Measurements from ENCODE around the gene TRIM62.

The TRIM62 gene

DNA sequence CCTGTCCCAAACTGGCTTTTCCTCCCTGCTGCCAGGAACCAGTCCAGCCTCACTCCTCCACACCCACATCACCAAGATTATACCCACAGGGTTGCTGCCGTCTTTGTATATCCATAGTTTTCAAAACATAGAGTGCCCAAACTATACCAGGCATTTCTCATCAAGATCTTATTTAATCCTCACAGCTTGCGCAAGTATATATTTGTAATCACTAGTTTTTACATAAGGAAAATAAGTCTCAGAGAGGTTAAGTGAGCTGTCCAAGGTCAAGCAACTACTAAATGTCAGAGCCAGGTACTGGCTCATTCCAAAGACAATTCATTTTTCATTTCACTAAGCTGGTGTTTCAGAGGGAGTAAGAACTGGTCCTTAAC is 39.5 kb upstream of the TRIM62 start:
- Histone ChIP-seq H3K79me2 (ENCODE audit: control insufficient read depth, insufficient read depth, low read length) (no peaks in the 10 kb centered on the region), H3K27me3 (ENCODE audit: insufficient read depth, low read length, poor library complexity) (no peaks in the 10 kb centered on the region), H3K9ac (ENCODE audit: low read length) (no peak overlapping the region), H3K4me3 (ENCODE audit: low read length) (no peak overlapping the region), H3K27ac (ENCODE audit: low read depth, low read length) (no peak overlapping the region), H2BK120ac (ENCODE audit: low read depth, low read length) (no peak overlapping the region), H2BK5ac (ENCODE audit: low read length) (no peak overlapping the region), H2BK15ac (replicated peaks; ENCODE audit: low read depth) (no peak overlapping the region), H3K18ac (ENCODE audit: low read length) (no peak overlapping the region), H4K8ac (ENCODE audit: low read depth, low read length) (no peak overlapping the region), H3K36me3 (ENCODE audit: control insufficient read depth, insufficient read depth, low read length) (no peaks in the 10 kb centered on the region), H4K5ac (ENCODE audit: low read length) (no peak overlapping the region), H3K79me1 (ENCODE audit: low read length) (no peaks in the 10 kb centered on the region), H2AK5ac (ENCODE audit: low read length) (no peak overlapping the region), H3K4ac (ENCODE audit: low read depth, low read length) (no peak overlapping the region), H3K4me1 (ENCODE audit: control insufficient read depth, low read depth, low read length) (no peaks in the 10 kb centered on the region), H3K23ac (ENCODE audit: low read length) (no peak overlapping the region), H3K56ac (ENCODE audit: low read length) (no peak overlapping the region), H3K4me2 (ENCODE audit: low read length) (no peak overlapping the region)
- no CpG with 5 or more reads among the region's 2 CpGs for WGBS (ENCODE audit: extremely low coverage, insufficient coverage, low lambda C conversion rate)
- no peak for DNase-seq

- Histone ChIP-seq H4K8ac (ENCODE audit: low read depth, low read length) (no peak overlapping the region), H2AK5ac (ENCODE audit: low read length) (no peak overlapping the region), H3K4ac (ENCODE audit: low read depth, low read length) (no peak overlapping the region), H3K27me3 (ENCODE audit: insufficient read depth, low read length, poor library complexity) (no peaks in the 10 kb centered on the region), H2BK15ac (replicated peaks; ENCODE audit: low read depth) (no peak overlapping the region), H3K23ac (ENCODE audit: low read length) (no peak overlapping the region), H2BK5ac (ENCODE audit: low read length) (no peak overlapping the region), H3K36me3 (ENCODE audit: control insufficient read depth, insufficient read depth, low read length) (no peaks in the 10 kb centered on the region), H3K4me3 (ENCODE audit: low read length) (no peak overlapping the region), H2BK120ac (ENCODE audit: low read depth, low read length) (no peak overlapping the region), H4K5ac (ENCODE audit: low read length) (no peak overlapping the region), H3K4me1 (ENCODE audit: control insufficient read depth, low read depth, low read length) (no peaks in the 10 kb centered on the region), H3K79me2 (ENCODE audit: control insufficient read depth, insufficient read depth, low read length) (no peaks in the 10 kb centered on the region), H3K27ac (ENCODE audit: low read depth, low read length) (no peak overlapping the region), H3K4me2 (ENCODE audit: low read length) (no peak overlapping the region), H3K9ac (ENCODE audit: low read length) (no peak overlapping the region), H3K79me1 (ENCODE audit: low read length) (no peaks in the 10 kb centered on the region), H3K18ac (ENCODE audit: low read length) (no peak overlapping the region), H3K56ac (ENCODE audit: low read length) (peak overlapping the region; percentile 22)
- DNase-seq, result peak; percentile 73
- no CpG with 5 or more reads among the region's 12 CpGs for WGBS (ENCODE audit: extremely low coverage, insufficient coverage, low lambda C conversion rate)
These were observed 39.0 kb upstream of the TRIM62 start for GRCh38 chr1:33220676-33221384.

DNA sequence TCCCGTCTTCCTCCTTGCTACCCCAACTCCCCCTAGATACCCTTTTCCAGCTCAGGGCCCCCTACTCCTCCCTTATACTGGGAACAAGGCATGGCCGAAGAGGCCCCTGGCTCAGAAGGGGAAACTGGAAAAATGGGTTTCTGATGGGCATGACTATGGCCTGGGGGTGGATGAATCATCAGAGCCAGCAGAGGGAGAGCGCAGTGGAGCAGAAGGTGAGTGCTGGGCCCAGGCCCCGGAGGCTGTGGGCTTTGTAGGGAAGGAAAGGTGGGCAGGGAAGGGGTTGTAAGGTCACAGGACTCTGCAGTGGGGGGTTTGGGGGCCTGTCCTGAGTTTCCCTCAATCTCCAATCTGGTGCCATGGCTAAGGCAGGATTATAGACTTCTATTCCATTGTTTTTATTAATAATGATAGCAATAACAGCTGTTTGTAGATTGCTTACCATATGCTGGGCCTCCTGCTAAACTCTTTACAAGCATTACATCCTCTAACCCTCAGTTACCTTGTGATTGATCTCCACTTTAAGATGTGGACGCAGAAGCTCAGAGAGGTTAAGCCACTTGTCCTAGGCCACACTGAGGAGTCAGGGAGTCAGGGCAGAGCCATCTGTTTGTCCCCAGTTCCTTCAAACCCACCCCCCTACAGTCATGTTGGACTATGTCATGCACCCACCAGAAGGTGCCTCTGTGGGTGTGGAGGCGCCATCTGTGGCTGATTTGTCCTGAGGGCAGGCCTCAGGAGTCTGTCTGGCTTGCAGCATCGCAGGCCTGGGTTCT is 38.2 kb upstream of the TRIM62 start:
- no peak overlapping the region for H3K27ac ChIP-seq (ENCODE audit: low read depth, low read length)

DNA sequence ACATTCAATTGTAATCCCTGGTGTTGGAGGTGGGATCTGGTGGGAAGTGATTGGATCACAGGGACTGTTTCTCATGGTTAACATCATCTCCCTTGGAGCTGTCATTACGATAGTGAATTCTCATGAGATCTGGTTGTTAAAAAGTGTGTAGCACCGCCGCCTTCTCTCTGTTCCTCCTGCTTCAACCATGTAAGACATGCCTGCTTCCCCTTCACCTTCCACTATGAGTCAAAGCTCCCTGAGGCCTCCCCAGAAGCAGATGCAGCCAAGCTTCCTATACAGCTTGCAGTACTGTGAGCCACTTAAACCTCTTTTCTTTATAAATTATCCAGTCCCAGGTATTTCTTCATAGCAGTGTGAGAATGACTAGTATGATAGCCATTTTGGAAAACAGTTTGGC is 30.1 kb upstream of the TRIM62 start:
- Histone ChIP-seq H3K4me3 (ENCODE audit: low read length) (no peak overlapping the region), H3K79me1 (ENCODE audit: low read length) (no peaks in the 10 kb centered on the region), H3K27me3 (ENCODE audit: insufficient read depth, low read length, poor library complexity) (no peaks in the 10 kb centered on the region), H3K9ac (ENCODE audit: low read length) (no peak overlapping the region), H2BK15ac (replicated peaks; ENCODE audit: low read depth) (no peak overlapping the region), H2AK5ac (ENCODE audit: low read length) (no peak overlapping the region), H3K79me2 (ENCODE audit: control insufficient read depth, insufficient read depth, low read length) (no peaks in the 10 kb centered on the region), H3K56ac (ENCODE audit: low read length) (no peak overlapping the region), H3K36me3 (ENCODE audit: control insufficient read depth, insufficient read depth, low read length) (no peaks in the 10 kb centered on the region), H3K18ac (ENCODE audit: low read length) (no peak overlapping the region), H3K4me2 (ENCODE audit: low read length) (no peak overlapping the region), H3K4me1 (ENCODE audit: control insufficient read depth, low read depth, low read length) (no peaks in the 10 kb centered on the region), H3K23ac (ENCODE audit: low read length) (no peak overlapping the region), H2BK5ac (ENCODE audit: low read length) (no peak overlapping the region), H4K8ac (ENCODE audit: low read depth, low read length) (no peak overlapping the region), H4K5ac (ENCODE audit: low read length) (no peak overlapping the region), H3K27ac (ENCODE audit: low read depth, low read length) (no peak overlapping the region), H2BK120ac (ENCODE audit: low read depth, low read length) (no peak overlapping the region), H3K4ac (ENCODE audit: low read depth, low read length) (no peak overlapping the region)
- no peak for DNase-seq
- WGBS (ENCODE audit: extremely low coverage, insufficient coverage, low lambda C conversion rate), result no CpG with 5 or more reads among the region's 3 CpGs

More for the DNA sequence above, 38.2 kb upstream of the TRIM62 start:
- Histone ChIP-seq H2AK5ac (ENCODE audit: low read length) (no peak overlapping the region), H3K56ac (ENCODE audit: low read length) (peak overlapping the region; percentile 22), H3K4ac (ENCODE audit: low read depth, low read length) (no peak overlapping the region), H4K8ac (ENCODE audit: low read depth, low read length) (no peak overlapping the region), H3K9ac (ENCODE audit: low read length) (no peak overlapping the region), H3K79me1 (ENCODE audit: low read length) (no peaks in the 10 kb centered on the region), H3K4me3 (ENCODE audit: low read length) (no peak overlapping the region), H2BK5ac (ENCODE audit: low read length) (no peak overlapping the region), H3K79me2 (ENCODE audit: control insufficient read depth, insufficient read depth, low read length) (no peaks in the 10 kb centered on the region), H3K18ac (ENCODE audit: low read length) (no peak overlapping the region), H3K27me3 (ENCODE audit: insufficient read depth, low read length, poor library complexity) (no peaks in the 10 kb centered on the region), H3K23ac (ENCODE audit: low read length) (no peak overlapping the region), H4K5ac (ENCODE audit: low read length) (no peak overlapping the region), H3K4me1 (ENCODE audit: control insufficient read depth, low read depth, low read length) (no peaks in the 10 kb centered on the region), H2BK120ac (ENCODE audit: low read depth, low read length) (no peak overlapping the region), H3K36me3 (ENCODE audit: control insufficient read depth, insufficient read depth, low read length) (no peaks in the 10 kb centered on the region), H2BK15ac (replicated peaks; ENCODE audit: low read depth) (no peak overlapping the region), H3K4me2 (ENCODE audit: low read length) (no peak overlapping the region)
- no CpG with 5 or more reads among the region's 7 CpGs for WGBS (ENCODE audit: extremely low coverage, insufficient coverage, low lambda C conversion rate)
- DNase-seq, result peak; percentile 73

DNA sequence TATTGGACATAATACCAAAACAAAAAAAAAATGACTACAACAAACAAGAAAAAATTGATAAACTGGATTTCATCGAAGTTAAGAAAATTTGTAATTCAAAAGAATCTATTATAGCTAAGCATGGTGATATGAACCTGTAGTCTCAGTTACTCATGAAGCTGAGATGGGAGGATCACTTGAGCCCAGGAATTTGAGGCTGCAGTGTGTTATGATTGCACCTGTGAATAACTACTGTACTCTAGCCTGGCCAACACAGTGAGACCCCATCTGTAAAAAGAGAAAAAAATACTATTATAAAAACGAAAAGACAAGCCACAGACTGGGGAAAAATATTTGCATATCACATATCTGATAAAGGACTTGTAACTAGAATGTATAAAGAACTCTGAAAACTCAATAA is 24.5 kb upstream of the TRIM62 start:
- Histone ChIP-seq H4K5ac (ENCODE audit: low read length) (no peak overlapping the region), H3K27me3 (ENCODE audit: insufficient read depth, low read length, poor library complexity) (no peaks in the 10 kb centered on the region), H3K4me1 (ENCODE audit: control insufficient read depth, low read depth, low read length) (no peaks in the 10 kb centered on the region), H2BK15ac (replicated peaks; ENCODE audit: low read depth) (no peak overlapping the region), H2AK5ac (ENCODE audit: low read length) (no peak overlapping the region), H3K79me2 (ENCODE audit: control insufficient read depth, insufficient read depth, low read length) (no peaks in the 10 kb centered on the region), H3K18ac (ENCODE audit: low read length) (no peak overlapping the region), H3K4ac (ENCODE audit: low read depth, low read length) (no peak overlapping the region), H3K4me2 (ENCODE audit: low read length) (no peak overlapping the region), H3K36me3 (ENCODE audit: control insufficient read depth, insufficient read depth, low read length) (no peaks in the 10 kb centered on the region), H3K79me1 (ENCODE audit: low read length) (no peaks in the 10 kb centered on the region), H3K4me3 (ENCODE audit: low read length) (no peak overlapping the region), H3K56ac (ENCODE audit: low read length) (no peak overlapping the region), H3K23ac (ENCODE audit: low read length) (no peak overlapping the region), H3K27ac (ENCODE audit: low read depth, low read length) (no peak overlapping the region), H2BK120ac (ENCODE audit: low read depth, low read length) (no peak overlapping the region), H4K8ac (ENCODE audit: low read depth, low read length) (no peak overlapping the region), H2BK5ac (ENCODE audit: low read length) (no peak overlapping the region), H3K9ac (ENCODE audit: low read length) (no peak overlapping the region)
- no peak for DNase-seq
- no CpG with 5 or more reads among the region's 2 CpGs for WGBS (ENCODE audit: extremely low coverage, insufficient coverage, low lambda C conversion rate)
